GM18861 (cell line): Measurements from ENCODE around the gene METTL25.

ENCODE experiments used
- ATAC-seq: cut with Tn5 transposase; IDR thresholded peaks from one replicate; pipeline ENCODE4 v1.9.1; 2021; ENCODE audit not compliant: unreplicated experiment

The METTL25 gene

GRCh38 chr12:82400819-82401218, 42.5 kb downstream of the METTL25 start:
- no peak for ATAC-seq

- ATAC-seq: no peak
These were observed 48.3 kb downstream of the METTL25 start for GRCh38 chr12:82406651-82407050.

GRCh38 chr12:82407481-82407880, 49.2 kb downstream of the METTL25 start:
- ATAC-seq: no peak

GRCh38 chr12:82408844-82409243, 50.5 kb downstream of the METTL25 start:
- ATAC-seq: no peak

GRCh38 chr12:82411546-82412230, 53.4 kb downstream of the METTL25 start:
- no peak for ATAC-seq

GRCh38 chr12:82412246-82412645, 53.9 kb downstream of the METTL25 start:
- ATAC-seq: no peak

GRCh38 chr12:82414044-82414443, 55.7 kb downstream of the METTL25 start:
- no peak for ATAC-seq

GRCh38 chr12:82414926-82415325, 56.6 kb downstream of the METTL25 start:
- no peak for ATAC-seq

GRCh38 chr12:82415402-82415801, 57.1 kb downstream of the METTL25 start:
- ATAC-seq: no peak

GRCh38 chr12:82425241-82425640, 66.9 kb downstream of the METTL25 start:
- ATAC-seq: no peak

GRCh38 chr12:82426081-82426480, 67.8 kb downstream of the METTL25 start:
- ATAC-seq: no peak

- no peak for ATAC-seq
These were observed 68.3 kb downstream of the METTL25 start for GRCh38 chr12:82426586-82426985.

GRCh38 chr12:82430541-82431145, 72.3 kb downstream of the METTL25 start:
- ATAC-seq: no peak

- no peak for ATAC-seq
These were observed 76.1 kb downstream of the METTL25 start for GRCh38 chr12:82434392-82434911.

- ATAC-seq: no peak
These were observed 78.0 kb downstream of the METTL25 start for GRCh38 chr12:82436354-82436753.

GRCh38 chr12:82437744-82438143, 79.4 kb downstream of the METTL25 start:
- peak; percentile 27 for ATAC-seq

GRCh38 chr12:82438356-82438755, 80.0 kb downstream of the METTL25 start:
- ATAC-seq: peak; percentile 71

GRCh38 chr12:82440885-82441284, 82.6 kb downstream of the METTL25 start:
- ATAC-seq: no peak

- no peak for ATAC-seq
These were observed 90.7 kb downstream of the METTL25 start for GRCh38 chr12:82448911-82449578.

GRCh38 chr12:82456633-82457032, 98.3 kb downstream of the METTL25 start:
- no peak for ATAC-seq

- ATAC-seq: no peak
These were observed 99.8 kb downstream of the METTL25 start for GRCh38 chr12:82458101-82458500.

- ATAC-seq: no peak
These were observed 103.1 kb downstream of the METTL25 start for GRCh38 chr12:82461393-82461792.
